Retinal pigment epithelial cell (primary cell): Measurements from ENCODE around the gene RGL1.
A peak's percentile ranks its signal among the peaks of the same experiment; 100 is the strongest.

ENCODE experiments used
- DNase-seq: peaks from one replicate; pipeline ENCODE4 v3.0.0-alpha.2; 2010; ENCODE audit warnings: low read depth
- H3K4me3 ChIP-seq: 2 replicates; pipeline ENCODE4 v1.5.1; 2011; ENCODE audit warnings: mild to moderate bottlenecking, low read length, control low read depth, moderate library complexity
- TF ChIP-seq, protein P1 (sequence below): conservative IDR thresholded peaks from 2 replicates; pipeline ENCODE4 v1.5.1; 2011; ENCODE audit warnings: low read depth, low read length, control low read depth, inconsistent platforms

RGL1 gene

DNA sequence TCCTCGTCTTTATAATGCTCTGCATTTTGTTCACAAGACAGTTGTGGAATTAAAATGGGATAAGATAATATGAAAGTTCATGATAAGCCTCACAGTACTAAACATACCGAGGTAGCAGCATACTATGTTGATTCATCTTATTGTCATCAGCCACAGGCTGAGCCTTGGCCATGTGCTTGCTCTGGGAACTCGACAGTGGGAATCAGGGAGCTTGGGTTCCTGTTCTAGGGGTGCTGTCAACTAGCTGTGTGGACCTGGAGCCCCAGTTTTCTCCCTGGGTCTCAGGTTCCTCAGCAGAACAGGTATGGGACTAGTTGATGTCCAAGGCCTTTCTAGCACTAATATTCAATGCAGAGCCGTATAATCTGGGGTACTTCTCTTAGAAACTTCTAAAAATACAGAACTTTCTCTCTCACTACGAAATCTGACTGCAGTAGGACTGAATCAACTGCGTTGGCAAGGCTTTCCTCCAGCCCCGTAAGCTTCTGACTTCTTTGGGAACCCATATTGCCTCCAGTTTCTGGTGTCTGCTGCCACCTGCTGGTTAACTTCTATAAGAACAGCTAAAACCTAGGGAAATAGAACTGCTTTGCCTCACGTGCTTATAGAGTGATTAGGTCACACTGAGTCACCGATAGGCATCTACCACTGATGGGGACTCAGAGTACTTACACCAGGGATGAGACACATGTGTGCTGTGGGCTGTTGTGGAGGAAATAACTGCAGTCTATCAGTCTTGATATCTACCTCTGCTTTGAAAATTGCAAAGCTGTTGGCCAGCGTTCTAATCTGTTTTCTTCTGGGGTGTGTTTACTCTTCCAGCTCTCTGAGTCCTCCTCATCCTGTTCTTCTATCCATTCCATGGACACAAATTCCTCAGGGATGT is 110.9 kb downstream of the RGL1 start:
- H3K4me3 ChIP-seq = no peak overlapping the region
- TF ChIP-seq, protein P1, sequence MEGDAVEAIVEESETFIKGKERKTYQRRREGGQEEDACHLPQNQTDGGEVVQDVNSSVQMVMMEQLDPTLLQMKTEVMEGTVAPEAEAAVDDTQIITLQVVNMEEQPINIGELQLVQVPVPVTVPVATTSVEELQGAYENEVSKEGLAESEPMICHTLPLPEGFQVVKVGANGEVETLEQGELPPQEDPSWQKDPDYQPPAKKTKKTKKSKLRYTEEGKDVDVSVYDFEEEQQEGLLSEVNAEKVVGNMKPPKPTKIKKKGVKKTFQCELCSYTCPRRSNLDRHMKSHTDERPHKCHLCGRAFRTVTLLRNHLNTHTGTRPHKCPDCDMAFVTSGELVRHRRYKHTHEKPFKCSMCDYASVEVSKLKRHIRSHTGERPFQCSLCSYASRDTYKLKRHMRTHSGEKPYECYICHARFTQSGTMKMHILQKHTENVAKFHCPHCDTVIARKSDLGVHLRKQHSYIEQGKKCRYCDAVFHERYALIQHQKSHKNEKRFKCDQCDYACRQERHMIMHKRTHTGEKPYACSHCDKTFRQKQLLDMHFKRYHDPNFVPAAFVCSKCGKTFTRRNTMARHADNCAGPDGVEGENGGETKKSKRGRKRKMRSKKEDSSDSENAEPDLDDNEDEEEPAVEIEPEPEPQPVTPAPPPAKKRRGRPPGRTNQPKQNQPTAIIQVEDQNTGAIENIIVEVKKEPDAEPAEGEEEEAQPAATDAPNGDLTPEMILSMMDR = peak; percentile 68
- peak; percentile 83 for DNase-seq

DNA sequence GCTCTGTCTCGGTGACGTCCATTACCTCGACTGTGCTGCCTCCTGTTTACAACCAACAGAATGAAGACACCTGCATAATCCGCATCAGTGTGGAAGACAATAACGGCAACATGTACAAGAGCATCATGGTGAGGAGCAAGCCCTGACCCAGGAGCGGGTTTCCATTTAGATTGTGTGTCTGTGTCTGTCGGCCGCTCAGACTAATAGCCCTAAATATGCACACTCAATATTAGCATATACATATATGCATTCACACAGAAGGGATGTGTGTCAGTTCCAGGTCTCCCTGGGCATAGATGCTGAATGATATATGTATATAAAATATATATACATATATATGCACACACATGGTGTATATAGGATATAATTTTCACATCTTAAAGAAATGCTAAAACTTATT is 111.7 kb downstream of the RGL1 start:
- TF ChIP-seq, protein P1 = no peak
- H3K4me3 ChIP-seq = no peak overlapping the region
- DNase-seq = no peak

DNA sequence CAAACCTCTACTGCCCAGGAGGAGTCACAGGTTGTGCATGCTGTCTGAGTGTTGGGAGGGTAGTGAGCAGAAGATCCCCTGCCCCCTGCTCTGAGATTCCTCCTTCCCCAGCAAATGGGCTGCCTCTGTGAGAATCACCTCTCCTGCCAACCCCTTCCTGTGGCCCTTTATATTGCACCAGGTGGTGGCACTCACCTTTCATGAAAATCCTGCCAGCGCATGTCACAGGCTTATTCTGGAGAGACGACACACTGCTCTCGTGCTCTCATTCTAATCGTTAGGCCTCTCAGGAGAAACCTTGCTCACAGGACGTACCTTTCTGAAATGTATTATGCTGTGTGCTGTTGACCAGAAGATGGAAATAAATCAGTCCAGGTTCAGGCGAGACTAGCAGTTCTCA is 113.7 kb downstream of the RGL1 start:
- no peak for DNase-seq
- TF ChIP-seq, protein P1 = no peak
- no peak overlapping the region for H3K4me3 ChIP-seq

DNA sequence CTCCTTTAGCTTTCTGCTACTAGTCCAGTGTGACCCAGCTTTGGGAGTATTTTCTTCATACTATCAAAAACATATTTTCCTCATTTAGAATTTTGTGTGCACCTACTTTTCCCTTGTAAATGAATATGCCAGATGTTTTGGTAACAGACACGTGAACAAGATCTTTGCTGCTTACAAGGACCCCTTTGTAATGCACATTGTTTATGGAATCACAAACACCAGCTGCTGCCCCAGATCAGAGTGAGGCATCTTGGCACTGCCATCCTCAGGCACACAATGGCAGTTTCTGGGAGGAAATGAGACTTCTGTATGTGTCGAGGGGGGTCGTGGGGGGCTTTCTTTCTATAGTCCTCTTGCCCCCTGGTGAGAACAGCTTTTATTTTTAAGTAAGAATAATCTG is 115.7 kb downstream of the RGL1 start:
- no peak overlapping the region for H3K4me3 ChIP-seq
- TF ChIP-seq, protein P1 = no peak
- no peak for DNase-seq

DNA sequence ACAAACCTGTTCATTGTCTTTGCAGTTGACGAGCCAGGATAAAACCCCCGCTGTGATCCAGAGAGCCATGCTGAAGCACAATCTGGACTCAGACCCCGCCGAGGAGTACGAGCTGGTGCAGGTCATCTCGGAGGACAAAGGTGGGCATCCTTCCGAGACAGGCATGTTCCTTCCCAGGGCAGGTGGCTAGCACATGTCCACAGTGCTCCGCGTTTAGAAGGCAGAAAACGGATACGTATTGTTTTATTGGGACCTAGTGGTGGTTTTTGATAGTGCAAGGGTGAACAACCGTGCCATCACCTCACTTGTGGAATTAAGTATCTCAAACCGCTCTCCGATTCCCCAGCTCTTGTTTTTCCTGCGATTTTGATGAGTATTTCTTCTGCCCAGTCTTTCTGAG is 117.3 kb downstream of the RGL1 start:
- no peak for DNase-seq
- TF ChIP-seq, protein P1 = peak; percentile 32
- no peak overlapping the region for H3K4me3 ChIP-seq

DNA sequence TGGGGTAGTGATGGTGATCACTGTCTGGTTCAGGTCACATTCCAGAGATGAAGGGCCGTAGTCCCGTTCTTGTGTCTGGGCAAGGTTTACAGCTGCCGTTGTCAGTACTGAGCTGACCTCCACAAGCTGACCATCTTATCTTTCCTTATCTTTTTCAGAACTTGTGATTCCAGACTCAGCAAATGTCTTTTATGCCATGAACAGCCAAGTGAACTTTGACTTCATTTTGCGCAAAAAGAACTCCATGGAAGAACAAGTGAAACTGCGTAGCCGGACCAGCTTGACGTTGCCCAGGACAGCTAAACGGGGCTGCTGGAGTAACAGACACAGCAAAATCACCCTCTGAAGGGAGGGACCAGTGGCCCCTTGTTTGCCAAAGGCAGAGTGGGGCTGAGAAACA is 121.0 kb downstream of the RGL1 start:
- TF ChIP-seq, protein P1 = no peak
- no peak overlapping the region for H3K4me3 ChIP-seq
- no peak for DNase-seq

DNA sequence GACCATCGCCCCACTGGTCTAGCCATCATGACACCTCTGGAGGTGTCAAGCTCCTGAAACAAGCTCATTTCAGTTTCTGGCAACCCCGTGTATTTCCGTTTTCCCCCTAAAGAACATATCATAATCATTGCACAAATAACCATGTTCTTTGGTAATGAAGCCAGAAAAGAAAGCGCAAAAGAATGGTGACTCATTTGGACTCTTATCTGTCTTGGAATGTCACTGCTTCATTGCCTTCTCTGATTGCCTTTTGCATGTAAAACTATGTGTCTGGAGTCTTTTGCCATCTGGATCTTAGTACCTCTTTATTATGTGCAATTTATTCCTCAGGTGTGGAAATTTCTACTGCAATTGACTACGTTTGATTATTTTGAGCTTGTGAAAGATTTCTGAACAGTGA is 122.1 kb downstream of the RGL1 start:
- H3K4me3 ChIP-seq = no peak overlapping the region
- DNase-seq = no peak
- TF ChIP-seq, protein P1 = no peak
